Right lobe of liver (tissue), 6 donors: Measurements from ENCODE around the gene PAK3. TPM values are rescaled to one million over a fixed set of nuclear protein-coding genes. Genes with fewer than 3 reads are reported as not detected.

Experiments used
- ATAC-seq, 4 donors: fragments of 200-7000 bp; cut with Tn5 transposase; one replicate each; pipeline ENCODE4 v1.9.1; 2020; ENCODE audit warnings: mild to moderate bottlenecking in 4 of 4, moderate library complexity in 4 of 4
- DNase-seq, 3 donors: peaks; one replicate each; pipeline ENCODE4 v3.0.0-alpha.2; 2020
- H3K27ac ChIP-seq, 3 donors: fragments of 200-600 bp; one replicate each; pipeline ENCODE4 v1.8.0; 2022
- H3K27me3 ChIP-seq, 2 donors: fragments of 200-600 bp; one replicate each; pipeline ENCODE4 v1.8.0; 2022
- H3K36me3 ChIP-seq, 4 donors: fragments of 200-600 bp; sonication (generic) in 1 of 4; one replicate each; pipeline versions ENCODE4 v1.5.1 to v1.8.0; 2017 to 2022; ENCODE audit warnings: control low read depth in 1 of 4
- H3K4me1 ChIP-seq, 4 donors: fragments of 200-600 bp; sonication (generic) in 1 of 4; one replicate each; pipeline versions ENCODE4 v1.5.1 to v1.8.0; 2017 to 2022; ENCODE audit warnings: control low read depth in 1 of 4
- H3K4me3 ChIP-seq, 3 donors: fragments of 200-600 bp; one replicate each; pipeline ENCODE4 v1.8.0; 2022
- H3K9me3 ChIP-seq, 4 donors: fragments of 200-600 bp; sonication (generic) in 1 of 4; one replicate each; pipeline versions ENCODE4 v1.5.1 to v1.8.0; 2017 to 2022; ENCODE audit warnings: control low read depth in 1 of 4
- POLR2A ChIP-seq: fragments of 450-650 bp; IDR thresholded peaks from one replicate; pipeline ENCODE4 v1.6.1; 2017; ENCODE audit warnings: antibody characterized with exemption, mild to moderate bottlenecking
- WGBS: methylation state at CpG from one replicate; pipeline ENCODE4 v1.1.6; 2018; ENCODE audit warnings: low coverage, low lambda C conversion rate; ENCODE audit not compliant: insufficient coverage; ENCODE audit errors: missing lambda C conversion rate; 5-methylcytosine and 5-hydroxymethylcytosine counted together
- intact Hi-C, 2 donors: fragments of 100-400 bp; cut with DNase I; formaldehyde crosslinking; loops; one replicate each; pipeline versions ENCODE4 v1.11.2 to v1.14.1; 2022
- total RNA-seq, 6 experiments: library from RNA; depleted of rRNA in 2 of 6; stranded (reverse); fragments of >200 nt in 2 of 6; fragmentation: NEBNext Ultra II Directional in 3 of 6; extraction: Animal tissue kit (Norgen Biotek cat#: 25700) in 3 of 6; gene quantifications; one replicate each; pipeline versions ENCODE4 v1.1.0 to v1.2.4, GENCODE V29; 2016 to 2023
- TF ChIP-seq, protein P1 (sequence below), 4 donors: fragments of 200-600 bp in 3 of 4; fragments of 450-650 bp in 1 of 4; IDR thresholded peaks; one replicate each; pipeline versions ENCODE4 v1.5.1 to v1.8.0; 2016 to 2022; ENCODE audit warnings: antibody characterized with exemption in 4 of 4, mild to moderate bottlenecking in 2 of 4
- donor health status: DM: no; HTN: yes; CAD: no.
- donor health status: DM: no; HTN: no; CAD: no.
- donor health status: DM: no; HTN: no; CAD: no.
- donor health status: DM: no; HTN: yes; CAD: no.
- donor health status: DM: no; HTN: yes; CAD: no.

The PAK3 gene
- total RNA-seq, 6 experiments from 2014 or later, result 0.09 to 1.5 (median 0.24) TPM; not detected in 1

DNA sequence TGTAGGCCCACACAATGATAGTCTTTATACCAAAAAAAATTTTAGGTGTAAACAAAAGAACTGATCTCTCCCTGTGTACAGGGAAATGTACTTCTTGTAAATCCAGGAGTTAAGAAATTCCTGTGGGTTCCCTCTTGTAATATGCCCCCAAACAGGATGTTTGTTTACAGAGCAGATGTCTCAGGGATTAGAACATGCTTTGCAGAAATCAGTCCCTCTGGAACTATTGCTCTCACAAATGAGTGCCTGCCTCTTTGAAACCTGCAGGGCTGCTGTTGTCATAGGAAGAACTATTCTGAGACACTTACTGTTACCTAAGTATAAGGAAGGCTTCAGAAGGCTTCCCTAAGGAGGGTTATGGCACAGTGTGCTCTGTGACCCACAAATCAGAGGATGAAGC lies 35.6 kb downstream of the PAK3 start:
- Histone ChIP-seq H3K4me3 (no peak overlapping the region), H3K4me1 (no peaks in the 10 kb centered on the region), H3K36me3 (no peaks in the 10 kb centered on the region), H3K27ac (no peak overlapping the region), H3K27me3 (peaks cover 0 to 11% of the 10 kb centered on the region in 2 donors), H3K9me3 (no peaks in the 10 kb centered on the region)
- intact Hi-C loops, result no loop called here
- TF ChIP-seq POLR2A, result no peak
- TF ChIP-seq, protein P1, sequence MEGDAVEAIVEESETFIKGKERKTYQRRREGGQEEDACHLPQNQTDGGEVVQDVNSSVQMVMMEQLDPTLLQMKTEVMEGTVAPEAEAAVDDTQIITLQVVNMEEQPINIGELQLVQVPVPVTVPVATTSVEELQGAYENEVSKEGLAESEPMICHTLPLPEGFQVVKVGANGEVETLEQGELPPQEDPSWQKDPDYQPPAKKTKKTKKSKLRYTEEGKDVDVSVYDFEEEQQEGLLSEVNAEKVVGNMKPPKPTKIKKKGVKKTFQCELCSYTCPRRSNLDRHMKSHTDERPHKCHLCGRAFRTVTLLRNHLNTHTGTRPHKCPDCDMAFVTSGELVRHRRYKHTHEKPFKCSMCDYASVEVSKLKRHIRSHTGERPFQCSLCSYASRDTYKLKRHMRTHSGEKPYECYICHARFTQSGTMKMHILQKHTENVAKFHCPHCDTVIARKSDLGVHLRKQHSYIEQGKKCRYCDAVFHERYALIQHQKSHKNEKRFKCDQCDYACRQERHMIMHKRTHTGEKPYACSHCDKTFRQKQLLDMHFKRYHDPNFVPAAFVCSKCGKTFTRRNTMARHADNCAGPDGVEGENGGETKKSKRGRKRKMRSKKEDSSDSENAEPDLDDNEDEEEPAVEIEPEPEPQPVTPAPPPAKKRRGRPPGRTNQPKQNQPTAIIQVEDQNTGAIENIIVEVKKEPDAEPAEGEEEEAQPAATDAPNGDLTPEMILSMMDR (IDR thresholded peaks at IDR 0.05), result no peak
- DNase-seq, result no peak
- no peak for ATAC-seq

DNA sequence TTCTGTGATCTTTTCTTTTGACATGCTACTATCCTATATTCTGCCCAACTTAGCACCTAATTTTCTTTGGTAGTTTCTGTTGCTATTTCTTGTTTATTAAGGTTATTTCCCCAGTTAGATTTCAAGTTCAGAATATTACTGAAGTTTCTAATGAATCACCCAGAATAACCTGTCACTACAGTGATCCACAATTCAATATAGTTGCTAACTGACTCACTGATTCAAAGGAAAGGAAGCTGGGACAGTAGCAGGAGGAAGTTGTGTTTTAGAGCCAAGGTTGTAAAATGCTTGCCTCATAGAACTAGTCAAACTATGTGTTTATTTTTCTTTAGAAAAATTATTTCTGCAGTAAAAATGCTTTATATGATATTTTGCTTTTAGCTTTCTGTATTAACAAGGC lies 37.4 kb downstream of the PAK3 start:
- TF ChIP-seq, protein P1 (IDR thresholded peaks at IDR 0.05), result no peak
- no peak for TF ChIP-seq POLR2A

DNA sequence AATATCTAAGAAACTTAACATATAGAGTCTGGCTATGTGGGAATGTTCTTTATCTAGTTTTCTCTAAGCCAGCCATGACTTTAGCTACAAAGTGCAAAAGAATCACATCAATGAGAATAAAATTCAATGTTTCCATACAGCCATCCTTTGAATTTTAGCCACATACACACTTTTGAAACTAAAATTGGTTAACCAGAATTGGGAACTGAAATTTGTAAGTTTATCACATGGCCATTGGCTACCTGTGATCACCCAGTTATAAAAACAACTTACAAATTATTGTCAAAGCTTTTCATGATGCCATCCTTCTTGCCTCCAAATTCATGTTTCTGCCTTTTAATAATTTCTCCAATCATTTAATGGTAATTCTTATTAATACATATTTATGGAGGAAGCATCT lies 49.9 kb downstream of the PAK3 start:
- no peak for TF ChIP-seq POLR2A
- TF ChIP-seq, protein P1 (IDR thresholded peaks at IDR 0.05), result no peak
- Histone ChIP-seq H3K4me3 (no peak overlapping the region), H3K27ac (no peak overlapping the region), H3K27me3 (no peaks in the 10 kb centered on the region), H3K36me3 (no peaks in the 10 kb centered on the region), H3K9me3 (no peaks in the 10 kb centered on the region), H3K4me1 (no peaks in the 10 kb centered on the region)
- DNase-seq (no peak), ATAC-seq (no peak)
- intact Hi-C loops, result no loop called here

More for the DNA sequence above, 37.4 kb downstream of the PAK3 start:
- no peak overlapping the region for H3K27ac ChIP-seq
- no peaks in the 10 kb centered on the region for H3K36me3 ChIP-seq
- intact Hi-C loops, result no loop called here
- H3K4me1 ChIP-seq, result no peaks in the 10 kb centered on the region
- ATAC-seq (no peak), DNase-seq (no peak)
- H3K9me3 ChIP-seq, result no peaks in the 10 kb centered on the region
- no peak overlapping the region for H3K4me3 ChIP-seq
- H3K27me3 ChIP-seq, result peaks cover 0 to 5% of the 10 kb centered on the region in 2 donors

DNA sequence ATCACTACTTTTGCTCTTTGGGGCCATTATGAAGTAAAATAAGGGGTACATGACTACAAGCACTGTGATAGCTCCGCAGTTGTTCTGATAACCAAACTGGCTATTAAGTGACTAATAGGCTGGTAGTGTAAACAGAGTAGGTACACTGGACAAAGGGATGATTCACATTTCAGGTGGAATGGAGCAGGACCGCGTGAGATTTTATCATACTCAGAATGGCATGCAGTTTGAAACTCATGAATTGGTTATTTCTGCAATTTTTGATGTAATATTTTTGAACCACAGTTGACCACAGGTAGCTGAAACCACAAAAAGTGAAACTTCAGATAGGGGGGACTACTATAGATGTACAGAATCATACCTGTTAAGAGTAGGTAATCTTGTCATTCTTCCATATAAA lies 55.8 kb downstream of the PAK3 start:
- intact Hi-C loops, result no loop called here
- Histone ChIP-seq H3K36me3 (no peaks in the 10 kb centered on the region), H3K4me3 (no peak overlapping the region), H3K4me1 (no peaks in the 10 kb centered on the region), H3K9me3 (no peaks in the 10 kb centered on the region), H3K27me3 (no peaks in the 10 kb centered on the region), H3K27ac (no peak overlapping the region)
- WGBS, result 54% methylated on average over 3 of the region's 3 CpGs
- TF ChIP-seq, protein P1 (IDR thresholded peaks at IDR 0.05), result no peak
- no peak for TF ChIP-seq POLR2A
- ATAC-seq (peak in 1 of 4 donors; percentile 23), DNase-seq (no peak)

DNA sequence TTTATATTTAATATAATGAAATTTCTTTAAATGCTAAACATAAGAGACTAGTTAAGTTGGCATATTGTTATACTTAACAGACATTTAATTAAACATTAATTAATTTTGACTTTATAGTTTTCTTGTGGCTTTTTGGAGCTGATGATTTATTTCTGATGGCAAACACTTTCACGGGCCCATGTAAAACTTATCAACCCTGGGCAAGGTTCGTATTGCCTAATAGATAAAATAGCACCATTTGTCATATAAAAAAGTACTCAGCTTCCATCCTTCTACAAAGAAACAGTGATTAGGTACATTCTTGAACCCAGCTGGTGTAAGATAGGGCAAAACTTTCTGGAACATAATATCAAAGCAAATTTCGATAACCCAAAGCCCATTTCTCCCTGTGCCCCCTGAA lies 63.2 kb downstream of the PAK3 start:
- Histone ChIP-seq H3K36me3 (no peaks in the 10 kb centered on the region), H3K4me1 (no peaks in the 10 kb centered on the region), H3K4me3 (no peak overlapping the region), H3K9me3 (no peaks in the 10 kb centered on the region), H3K27ac (no peak overlapping the region), H3K27me3 (no peaks in the 10 kb centered on the region)
- peak in 2 of 4 donors; percentile 47 to 62 for ATAC-seq
- no peak for DNase-seq
- TF ChIP-seq, protein P1 (IDR thresholded peaks at IDR 0.05), result no peak
- no peak for TF ChIP-seq POLR2A
- 22% methylated on average over 3 of the region's 3 CpGs for WGBS
- intact Hi-C loops, result no loop called here
